Uterus (tissue), 2 donors: ENCODE data around the gene FAM234B.

Experiments used
- CTCF ChIP-seq, 4 experiments: fragments of 200-600 bp in 2 of 4; fragments of 450-650 bp in 2 of 4; sonication (generic) in 2 of 4; IDR thresholded peaks; one replicate each; pipeline ENCODE4 v1.5.1; 2016 to 2019; ENCODE audit warnings: antibody characterized with exemption in 4 of 4, mild to moderate bottlenecking in 2 of 4, moderate library complexity in 1 of 4
- POLR2A ChIP-seq, 2 donors: fragments of 450-650 bp; IDR thresholded peaks; one replicate each; pipeline ENCODE4 v1.6.1; 2016; ENCODE audit warnings: antibody characterized with exemption in 2 of 2, mild to moderate bottlenecking in 1 of 2, moderate library complexity in 1 of 2

- no peak for TF ChIP-seq POLR2A (IDR thresholded peaks at IDR 0.05)
- TF ChIP-seq CTCF (IDR thresholded peaks at IDR 0.05): no peak
Measured at GRCh38 chr12:13075786-13076570, 31.8 kb downstream of the FAM234B start.
